GM12892 (cell line): ENCODE results near the gene HORMAD2.
A peak's percentile ranks its signal among the peaks of the same experiment; 100 is the strongest.

Source experiments
- DNase-seq: peaks from one replicate; pipeline ENCODE4 v3.0.0; 2011; ENCODE audit not compliant: insufficient read length
- FAIRE-seq: peaks from 2 replicates; lab custom pipeline; 2011; peaks lifted over from hg19 to GRCh38; lab: Jason Lieb, UNC
- POLR2A ChIP-seq: IDR thresholded peaks from 2 replicates; pipeline ENCODE4 v1.6.1; 2011; ENCODE audit warnings: low read depth, low read length, control low read depth
- POLR2AphosphoS5 ChIP-seq: IDR thresholded peaks from 2 replicates; pipeline ENCODE4 v1.6.1; 2011; ENCODE audit warnings: low read depth, low read length, control low read depth
- TAF1 ChIP-seq: IDR thresholded peaks from 2 replicates; pipeline ENCODE4 v1.6.1; 2011; ENCODE audit warnings: low read depth, mild to moderate bottlenecking, control low read depth, low read length, borderline replicate concordance

The HORMAD2 gene

DNA sequence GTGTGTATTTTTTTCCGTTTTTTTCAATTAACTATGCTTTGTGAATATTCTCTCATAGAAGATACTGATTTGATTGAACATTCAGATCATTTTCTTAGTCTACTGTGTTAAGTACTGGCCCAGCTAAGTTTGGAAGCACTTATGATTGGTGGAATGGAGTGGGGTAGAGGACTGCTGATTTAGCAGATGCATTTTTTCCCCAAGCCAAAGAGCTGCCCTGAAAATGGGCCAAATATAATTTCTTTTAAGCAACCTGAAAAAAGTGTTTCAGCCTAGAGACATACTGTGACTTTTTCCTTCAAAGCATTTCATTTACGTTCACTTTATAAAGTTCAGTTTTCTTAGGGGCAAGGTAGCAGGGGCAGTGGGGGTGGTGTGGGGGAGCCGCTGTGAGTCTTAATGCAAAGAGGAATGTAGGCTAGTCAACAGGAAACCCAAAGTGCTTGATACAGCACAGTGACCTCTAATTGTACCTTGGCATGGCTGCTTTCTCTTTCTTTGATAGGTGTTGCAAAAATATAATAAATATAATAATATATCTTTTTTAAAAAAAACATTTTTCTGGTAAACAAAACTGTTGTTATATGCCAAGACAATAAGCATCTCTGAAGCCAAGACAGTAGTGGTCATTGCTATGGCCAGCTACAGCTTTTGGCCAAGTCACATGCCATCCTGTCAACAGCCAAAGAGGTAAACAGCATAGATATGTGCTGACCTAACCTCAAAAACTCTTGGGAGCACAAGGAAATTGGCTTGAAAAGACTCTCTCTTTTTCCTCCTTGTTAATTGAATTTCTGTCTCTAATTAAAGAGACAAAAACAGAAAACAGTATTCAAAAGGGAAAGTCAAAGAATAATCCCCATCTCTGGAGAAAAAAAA is 107.5 kb downstream of the HORMAD2 start:
- FAIRE-seq (no peak), DNase-seq (no peak)
- TF ChIP-seq TAF1: no peak
- TF ChIP-seq POLR2AphosphoS5: no peak
- TF ChIP-seq POLR2A: no peak

DNA sequence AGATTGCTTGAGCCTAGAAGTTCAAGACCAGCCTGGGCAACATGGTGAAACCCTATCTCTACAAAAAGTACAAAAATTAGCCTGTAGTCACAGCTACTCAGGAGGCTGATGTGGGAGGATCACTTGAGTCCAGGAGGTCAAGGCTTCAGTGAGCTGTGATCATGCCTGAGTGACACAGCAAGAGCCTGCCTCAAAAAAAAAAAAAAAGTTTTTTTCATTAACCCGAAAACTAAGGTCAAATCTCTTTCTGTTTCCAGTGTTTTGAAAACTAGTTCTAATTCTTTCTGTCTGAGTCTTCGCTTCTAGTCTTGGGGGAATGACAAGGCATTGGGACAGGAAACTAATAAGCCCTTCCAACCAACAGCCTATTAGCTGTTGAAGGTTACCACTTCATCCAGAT is 108.6 kb downstream of the HORMAD2 start:
- FAIRE-seq (no peak), DNase-seq (no peak)
- TF ChIP-seq POLR2A (no peak), POLR2AphosphoS5 (no peak), TAF1 (no peak)

DNA sequence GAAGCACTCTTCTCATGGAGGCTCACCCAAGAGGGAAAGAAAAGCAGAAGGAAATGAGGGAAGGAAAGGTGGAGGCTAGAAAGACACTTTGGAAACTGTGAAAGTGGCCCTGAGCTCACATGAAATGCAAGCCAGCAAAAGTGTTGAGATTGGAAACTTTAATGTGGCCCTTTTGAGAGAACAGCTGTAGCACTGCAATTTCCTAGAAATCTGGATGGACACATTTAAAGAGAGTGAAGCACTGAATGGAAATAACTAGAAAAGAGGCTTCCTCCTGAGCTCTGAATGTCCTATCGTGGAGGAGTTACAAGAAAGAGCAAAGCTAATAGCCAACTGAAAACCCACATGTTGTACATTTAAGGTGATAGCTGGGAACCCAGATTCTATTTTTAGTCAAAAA is 110.3 kb downstream of the HORMAD2 start:
- FAIRE-seq: no peak
- no peak for DNase-seq
- TF ChIP-seq POLR2AphosphoS5: no peak

DNA sequence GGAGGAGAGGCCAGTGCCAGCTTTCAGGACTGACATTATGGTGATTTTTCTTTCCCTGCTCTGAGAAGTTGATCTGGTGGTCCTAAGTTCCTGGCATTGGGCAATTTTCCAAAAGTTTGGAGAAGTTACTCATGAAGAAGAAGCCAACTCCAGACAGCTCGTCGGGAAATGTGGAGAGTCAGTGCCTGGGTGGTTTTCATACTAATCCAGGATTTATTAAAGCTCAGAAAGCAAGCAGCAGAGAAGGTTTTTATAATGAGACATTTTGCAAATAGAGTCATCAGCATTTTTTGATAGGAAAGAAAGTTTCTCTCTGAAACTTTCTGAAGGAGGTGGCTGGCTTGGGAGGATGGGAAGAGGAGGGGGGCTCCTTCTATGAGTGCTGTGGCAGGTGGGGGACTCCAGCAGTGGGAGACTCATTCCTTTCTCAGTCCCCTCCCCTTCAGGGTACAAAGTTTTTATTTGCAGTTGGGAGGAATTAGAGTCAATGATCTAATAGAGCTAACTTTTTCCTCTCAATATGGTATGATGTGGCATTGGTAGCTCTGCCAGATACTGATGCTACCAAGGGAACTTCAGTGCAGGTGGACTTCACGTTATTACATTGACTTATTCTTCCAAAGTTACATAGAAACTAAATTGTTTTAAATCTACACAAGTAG is 110.9 kb downstream of the HORMAD2 start:
- no peak for FAIRE-seq
- no peak for DNase-seq
- TF ChIP-seq TAF1 (no peak), POLR2AphosphoS5 (no peak), POLR2A (no peak)

DNA sequence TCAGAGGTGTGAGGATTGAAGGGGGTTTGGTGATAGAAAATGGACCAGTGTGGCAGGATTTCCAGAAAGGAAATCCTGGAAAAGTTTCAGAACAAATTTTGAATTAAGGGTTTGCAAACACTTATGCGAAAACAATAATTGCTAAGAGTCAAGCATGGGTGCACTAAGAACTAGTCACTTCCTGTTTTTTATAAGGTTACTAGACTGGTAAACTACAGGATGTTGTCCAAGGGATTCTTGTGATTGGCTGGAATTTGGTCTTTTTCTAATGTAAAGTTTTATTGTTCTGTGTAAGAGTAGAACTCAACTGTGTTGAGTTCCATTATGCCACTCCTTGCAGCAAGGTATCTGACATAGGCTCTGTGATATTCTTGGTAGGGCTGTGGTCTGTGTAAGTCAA is 112.2 kb downstream of the HORMAD2 start:
- TF ChIP-seq TAF1 (no peak), POLR2A (no peak)
- FAIRE-seq (peak; percentile 46), DNase-seq (no peak)

DNA sequence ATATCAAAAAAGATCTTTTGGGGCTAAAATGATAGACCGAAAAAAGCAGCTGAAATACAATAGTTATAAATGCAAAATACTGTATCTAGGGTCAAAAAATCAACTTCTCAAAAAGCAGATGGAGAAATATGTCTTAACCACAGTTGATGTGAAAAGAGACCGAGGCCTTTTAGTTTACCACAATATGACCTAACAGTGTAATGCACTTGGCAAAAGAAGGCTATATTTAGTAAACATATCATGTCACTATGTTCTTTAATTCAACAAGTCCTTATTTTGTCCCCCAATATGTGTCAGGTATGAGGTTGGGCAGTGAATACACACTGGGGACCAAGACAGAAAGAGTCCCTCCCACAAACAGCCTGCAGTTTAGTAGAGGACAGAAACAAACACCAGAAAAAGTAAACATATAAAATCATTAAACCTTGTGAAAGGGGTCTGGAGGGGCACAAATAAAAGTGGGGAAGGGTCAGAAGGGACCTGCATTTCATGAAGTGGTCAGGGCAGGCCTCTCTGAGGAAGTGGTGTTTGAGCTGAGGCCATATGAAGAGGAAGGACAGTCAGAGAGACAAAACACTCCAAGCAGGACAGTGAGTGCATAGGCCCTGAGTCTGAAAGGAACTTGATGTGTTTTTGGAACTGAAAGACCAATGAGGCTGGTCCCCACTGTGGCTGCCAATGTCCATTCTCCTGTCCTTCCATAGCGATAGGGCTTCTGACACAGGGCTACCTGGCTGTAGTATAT is 112.9 kb downstream of the HORMAD2 start:
- FAIRE-seq: no peak
- no peak for TF ChIP-seq POLR2A
- TF ChIP-seq POLR2AphosphoS5: no peak
- TF ChIP-seq TAF1: no peak
- no peak for DNase-seq

DNA sequence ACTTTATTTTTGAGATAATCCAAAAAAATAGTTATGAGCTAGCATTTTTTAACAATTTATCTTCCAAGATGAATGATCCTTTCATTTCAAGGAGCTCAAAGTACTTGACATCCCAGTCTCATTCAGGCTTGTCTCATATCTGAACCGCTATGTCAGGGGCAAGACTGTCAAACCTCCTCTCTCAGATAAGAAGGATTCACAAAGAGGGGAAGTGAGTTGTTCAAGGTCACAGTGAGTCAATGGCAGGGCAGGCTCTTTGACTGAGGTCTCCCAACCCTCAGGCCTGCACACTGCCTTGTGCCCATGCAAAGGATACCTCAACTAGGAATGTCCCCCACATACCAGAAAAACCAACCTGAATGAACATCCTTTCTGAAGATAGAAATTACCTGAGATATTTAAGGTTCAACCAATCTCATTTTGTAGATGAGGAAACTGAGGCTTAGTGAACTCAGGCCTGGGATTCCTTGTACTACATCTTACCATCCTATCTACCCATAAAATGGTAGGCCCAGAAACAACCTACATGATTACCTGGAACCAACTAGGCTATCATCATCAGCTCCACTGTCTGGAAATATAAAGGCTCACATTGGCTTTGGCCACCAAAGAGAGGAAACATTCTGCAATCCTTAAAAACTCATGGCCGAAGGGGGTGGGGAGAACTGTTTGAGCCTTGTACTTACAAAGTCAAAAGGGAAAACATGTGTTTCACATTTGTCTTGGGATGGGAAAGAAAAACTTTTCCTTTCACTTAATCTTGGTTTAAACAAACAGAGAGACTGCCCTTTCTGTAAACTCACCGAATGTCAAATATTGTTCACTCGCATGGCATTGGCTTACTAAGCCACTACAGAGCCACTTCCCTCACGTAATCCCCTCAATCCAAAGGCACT is 115.2 kb downstream of the HORMAD2 start:
- DNase-seq: no peak
- FAIRE-seq: no peak
- TF ChIP-seq POLR2A (no peak), POLR2AphosphoS5 (no peak), TAF1 (no peak)

DNA sequence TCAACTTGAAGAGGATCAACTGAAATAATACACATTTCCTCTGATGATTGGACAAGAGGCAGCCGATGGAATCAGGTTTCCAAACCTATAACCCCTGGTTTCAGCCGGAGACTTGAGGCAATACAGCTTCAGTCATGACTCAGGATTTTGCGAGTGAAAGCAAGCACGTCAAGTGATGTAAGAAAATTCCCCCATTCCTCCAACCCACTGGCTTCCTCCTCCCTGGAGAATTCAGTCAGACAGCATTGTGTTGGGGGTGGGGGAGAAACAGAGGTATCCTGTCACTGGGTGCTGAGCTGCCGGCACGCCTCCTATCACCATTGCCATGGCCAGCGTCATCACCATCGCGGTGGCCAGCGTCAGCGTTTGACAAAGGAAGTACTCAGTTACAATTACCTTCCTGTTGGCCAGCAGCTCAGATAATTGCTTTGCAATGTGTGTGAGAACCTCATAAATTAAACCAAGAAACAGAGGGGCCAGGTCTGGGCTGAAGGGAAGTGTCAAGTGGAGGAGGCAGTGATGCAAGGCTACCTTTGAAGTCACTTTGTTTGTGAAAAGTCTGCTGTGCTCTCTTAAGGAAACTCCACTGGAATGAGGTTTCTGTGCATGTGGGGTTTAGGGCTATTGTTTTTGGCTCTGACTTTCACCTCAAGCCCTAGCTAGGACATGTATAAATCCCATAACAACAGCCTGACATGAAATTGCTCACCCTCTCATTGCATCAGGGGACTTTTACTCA is 116.0 kb downstream of the HORMAD2 start:
- no peak; the same call in 1 of the 2 replicates for TF ChIP-seq POLR2A
- DNase-seq: no peak
- FAIRE-seq: peak; percentile 76

DNA sequence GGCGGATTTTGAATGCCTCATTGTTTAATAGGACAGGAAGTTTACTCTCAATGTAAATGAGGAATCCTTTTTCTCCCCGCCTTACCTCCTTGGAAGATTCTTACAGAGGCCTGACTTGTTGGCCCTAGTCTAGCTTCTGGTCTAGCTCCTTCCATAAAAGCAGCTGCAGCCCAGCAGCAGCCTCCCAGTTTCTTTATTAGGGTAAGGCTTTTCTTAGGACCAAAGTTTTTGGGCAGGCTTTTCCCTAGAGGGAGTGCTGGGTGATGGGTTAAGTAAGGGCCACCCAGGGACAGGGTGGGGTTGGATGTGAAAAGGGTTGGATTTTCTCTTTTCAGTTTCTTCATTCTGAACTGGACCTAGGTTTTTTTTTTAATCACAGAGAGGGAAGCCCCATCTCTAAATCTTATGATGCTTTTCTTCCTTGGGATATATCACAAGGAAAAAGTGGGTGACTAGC is 116.6 kb downstream of the HORMAD2 start:
- DNase-seq (no peak), FAIRE-seq (no peak)
- TF ChIP-seq POLR2AphosphoS5 (no peak), TAF1 (no peak), POLR2A (no peak; the same call in 1 of the 2 replicates)

DNA sequence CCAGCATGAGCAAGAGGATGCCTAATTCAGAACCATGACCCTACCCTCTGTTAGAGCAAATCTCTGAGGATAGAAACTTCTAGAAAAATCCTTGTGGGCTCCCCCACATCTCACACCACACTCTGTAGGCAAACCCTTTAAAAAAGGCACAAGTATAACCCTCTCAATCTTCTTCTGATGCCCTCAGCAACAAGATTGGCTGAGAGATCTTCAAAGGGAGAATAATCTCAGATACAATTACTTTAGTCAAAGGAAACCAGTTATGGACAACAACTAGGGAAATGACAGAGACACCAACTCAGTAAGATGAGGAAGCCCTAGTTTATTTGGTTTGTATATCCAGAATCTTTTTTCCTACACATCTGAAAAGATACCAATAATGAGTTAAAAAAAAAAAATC is 117.1 kb downstream of the HORMAD2 start:
- TF ChIP-seq TAF1: no peak
- TF ChIP-seq POLR2AphosphoS5: no peak
- TF ChIP-seq POLR2A: no peak
- no peak for DNase-seq
- FAIRE-seq: no peak
